Measurements from ENCODE around the gene SNF8. TPM values are rescaled to one million over a fixed set of nuclear protein-coding genes. Genes with fewer than 3 reads are reported as not detected.

SNF8 gene
- polyA plus RNA-seq, 3 donors = 91.6 to 162 (median 145) TPM

DNA sequence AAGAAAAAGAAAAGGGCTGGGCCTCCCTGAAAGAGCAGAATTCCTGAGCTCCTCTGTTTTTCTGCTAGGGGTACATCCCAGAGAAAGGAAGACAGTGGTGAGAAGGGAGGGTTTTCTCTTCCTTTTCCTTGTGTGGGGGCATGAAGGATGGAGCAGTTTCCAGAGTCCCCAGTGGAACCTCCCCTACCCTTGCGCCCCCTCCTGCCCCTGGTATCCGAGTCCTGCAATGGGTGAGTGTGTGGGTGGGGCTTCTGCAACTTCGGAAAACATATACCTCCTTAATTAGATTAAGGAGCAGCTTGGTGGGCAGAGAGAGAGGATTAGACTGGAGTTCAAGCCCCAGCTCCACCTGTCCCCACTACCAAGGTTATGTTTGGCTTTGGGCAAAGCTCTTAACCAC is 29.2 kb upstream of the SNF8 start:
- Histone ChIP-seq H3K9ac (ENCODE audit: insufficient read depth, low read length, poor library complexity, severe bottlenecking) (no peak overlapping the region), H3K79me2 (ENCODE audit: insufficient read depth, low read length) (no peaks in the 10 kb centered on the region), H3K9me3 (replicated peaks in 1 of 2; ENCODE audit: control insufficient read depth in 1 of 2, insufficient read depth in 1 of 2, low read length in 2 of 2) (no peaks in the 10 kb centered on the region), H3K27ac (ENCODE audit: low read depth in 1 of 2, low read length in 2 of 2) (no peak overlapping the region), H3K4me1 (ENCODE audit: control insufficient read depth in 1 of 2, insufficient read depth in 2 of 2, low read length in 2 of 2) (no peaks in the 10 kb centered on the region), H3K27me3 (ENCODE audit: control insufficient read depth in 2 of 2, insufficient read depth in 2 of 2, low read length in 2 of 2) (peaks cover 3 to 10% of the 10 kb centered on the region in 2 donors), H2AFZ (ENCODE audit: insufficient read depth, low read depth, low read length, poor library complexity, severe bottlenecking) (no peak overlapping the region), H4K20me1 (ENCODE audit: insufficient read depth, low read length) (no peaks in the 10 kb centered on the region), H3K4me2 (replicated peaks; ENCODE audit: extremely low read depth, low read length, poor library complexity, severe bottlenecking) (no peak overlapping the region), H3K4me3 (replicated peaks in 1 of 3; ENCODE audit: low read depth in 2 of 3, low read length in 3 of 3) (no peak overlapping the region), H3K36me3 (replicated peaks in 1 of 2; ENCODE audit: control insufficient read depth in 1 of 2, insufficient read depth in 2 of 2, low read length in 2 of 2) (no peaks in the 10 kb centered on the region)
- no peak for DNase-seq
- no CpG with 5 or more reads among the region's 3 CpGs for WGBS (ENCODE audit: insufficient coverage)
- Mint-ChIP-seq H3K27me3 (ENCODE audit: low read depth in 3 of 3) (peaks cover 29 to 59% (median 30%) of the 10 kb centered on the region in 3 donors), H3K27ac (no peak overlapping the region), H3K4me3 (peak overlapping the region in 1 of 2 donors; percentile 15), H3K9me3 (no peaks in the 10 kb centered on the region), H3K4me1 (peaks cover 2% of the 10 kb centered on the region), H3K36me3 (no peaks in the 10 kb centered on the region)
- TF ChIP-seq, protein P1, sequence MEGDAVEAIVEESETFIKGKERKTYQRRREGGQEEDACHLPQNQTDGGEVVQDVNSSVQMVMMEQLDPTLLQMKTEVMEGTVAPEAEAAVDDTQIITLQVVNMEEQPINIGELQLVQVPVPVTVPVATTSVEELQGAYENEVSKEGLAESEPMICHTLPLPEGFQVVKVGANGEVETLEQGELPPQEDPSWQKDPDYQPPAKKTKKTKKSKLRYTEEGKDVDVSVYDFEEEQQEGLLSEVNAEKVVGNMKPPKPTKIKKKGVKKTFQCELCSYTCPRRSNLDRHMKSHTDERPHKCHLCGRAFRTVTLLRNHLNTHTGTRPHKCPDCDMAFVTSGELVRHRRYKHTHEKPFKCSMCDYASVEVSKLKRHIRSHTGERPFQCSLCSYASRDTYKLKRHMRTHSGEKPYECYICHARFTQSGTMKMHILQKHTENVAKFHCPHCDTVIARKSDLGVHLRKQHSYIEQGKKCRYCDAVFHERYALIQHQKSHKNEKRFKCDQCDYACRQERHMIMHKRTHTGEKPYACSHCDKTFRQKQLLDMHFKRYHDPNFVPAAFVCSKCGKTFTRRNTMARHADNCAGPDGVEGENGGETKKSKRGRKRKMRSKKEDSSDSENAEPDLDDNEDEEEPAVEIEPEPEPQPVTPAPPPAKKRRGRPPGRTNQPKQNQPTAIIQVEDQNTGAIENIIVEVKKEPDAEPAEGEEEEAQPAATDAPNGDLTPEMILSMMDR (IDR thresholded peaks at IDR 0.05) = no peak
- intact Hi-C loops (cut with micrococcal nuclease) = no loop called here

DNA sequence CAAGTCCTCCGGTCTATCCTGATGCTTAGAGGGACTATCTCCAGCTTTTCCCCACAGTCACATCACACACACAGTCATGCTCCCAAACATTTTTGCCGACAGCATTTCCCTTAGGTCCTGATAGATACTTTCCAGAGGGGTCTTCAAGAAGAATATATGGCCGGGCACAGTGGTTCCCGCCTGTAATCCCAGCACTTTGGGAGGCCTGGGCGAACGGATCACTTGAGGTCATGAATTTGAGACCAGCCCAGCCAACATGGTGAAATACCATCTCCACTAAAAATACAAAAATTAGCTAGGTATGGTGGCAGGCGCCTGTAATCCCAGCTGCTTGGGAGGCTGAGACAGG is 28.1 kb upstream of the SNF8 start:
- no peak overlapping the region for H2AFZ ChIP-seq (ENCODE audit: insufficient read depth, low read depth, low read length, poor library complexity, severe bottlenecking)
- no peaks in the 10 kb centered on the region for H3K79me2 ChIP-seq (ENCODE audit: insufficient read depth, low read length)
- Mint-ChIP-seq H3K36me3 (no peaks in the 10 kb centered on the region), H3K27me3 (ENCODE audit: low read depth in 3 of 3) (peaks cover 26 to 62% (median 37%) of the 10 kb centered on the region in 3 donors), H3K27ac (no peak overlapping the region), H3K4me3 (no peak overlapping the region), H3K9me3 (no peaks in the 10 kb centered on the region), H3K4me1 (peaks cover 2% of the 10 kb centered on the region)
- DNase-seq = no peak
- H3K9ac ChIP-seq (ENCODE audit: insufficient read depth, low read length, poor library complexity, severe bottlenecking) = no peak overlapping the region
- intact Hi-C loops (cut with micrococcal nuclease) = no loop called here
- TF ChIP-seq, protein P1 (IDR thresholded peaks at IDR 0.05) = no peak
- no peak overlapping the region for H3K27ac ChIP-seq (ENCODE audit: low read depth in 1 of 2, low read length in 2 of 2)
- H3K4me1 ChIP-seq (ENCODE audit: control insufficient read depth in 1 of 2, insufficient read depth in 2 of 2, low read length in 2 of 2) = no peaks in the 10 kb centered on the region
- H3K9me3 ChIP-seq (replicated peaks in 1 of 2; ENCODE audit: control insufficient read depth in 1 of 2, insufficient read depth in 1 of 2, low read length in 2 of 2) = no peaks in the 10 kb centered on the region
- no peak overlapping the region for H3K4me2 ChIP-seq (replicated peaks; ENCODE audit: extremely low read depth, low read length, poor library complexity, severe bottlenecking)
- no peaks in the 10 kb centered on the region for H3K36me3 ChIP-seq (replicated peaks in 1 of 2; ENCODE audit: control insufficient read depth in 1 of 2, insufficient read depth in 2 of 2, low read length in 2 of 2)
- H3K4me3 ChIP-seq (replicated peaks in 1 of 3; ENCODE audit: low read depth in 2 of 3, low read length in 3 of 3) = no peak overlapping the region
- H4K20me1 ChIP-seq (ENCODE audit: insufficient read depth, low read length) = no peaks in the 10 kb centered on the region
- H3K27me3 ChIP-seq (ENCODE audit: control insufficient read depth in 2 of 2, insufficient read depth in 2 of 2, low read length in 2 of 2) = peaks cover 3 to 10% of the 10 kb centered on the region in 2 donors
- WGBS (ENCODE audit: insufficient coverage) = 71% methylated on average over 4 of the region's 7 CpGs

All from CD14-positive monocyte (primary cell).